K562 (cell line): ENCODE measurements around the gene RCOR3. TPM values are rescaled to one million over a fixed set of nuclear protein-coding genes. Genes with fewer than 3 reads are reported as not detected.

Experiments
- ATAC-seq: fragments of 200-7000 bp; cut with Tn5 transposase; 3 replicates; pipeline ENCODE4 v1.9.1; 2020; ENCODE audit warnings: moderate library complexity
- BruUV-seq: library from RNA; stranded (reverse); fragments of 400-500 nt; replicated peaks from 2 replicates; lab custom pipeline; 2021; lab: Mats Ljungman, UMichigan
- CTCF ChIA-PET: fragments of 300-600 bp; formaldehyde crosslinking; extraction: SDS; loops from one replicate; lab custom pipeline; 2021; ENCODE audit warnings: low intra/inter-chr PET ratio; lab: Yijun Ruan, JAX
- POLR2A ChIA-PET: fragments of 300-600, 350-650 bp; sonication (Branson Sonifier 250); formaldehyde crosslinking; extraction: SDS; loops from one replicate; lab custom pipeline; 2021; ENCODE audit warnings: antibody characterized with exemption, inconsistent platforms; lab: Yijun Ruan, JAX
- DNase-seq, 4 experiments: peaks; one replicate each; pipeline versions ENCODE4 v3.0.0 to v3.0.0-alpha.2; 2011 to 2018; ENCODE audit warnings: low spot score in 3 of 4, mixed read lengths in 3 of 4; ENCODE audit errors: extremely low read depth in 1 of 4
- FAIRE-seq: peaks from 2 replicates; lab custom pipeline; 2011; peaks lifted over from hg19 to GRCh38; lab: Jason Lieb, UNC
- H2AFZ ChIP-seq: 2 replicates; pipeline ENCODE4 v1.6.0; 2011; ENCODE audit warnings: low read depth, low read length, control low read depth, inconsistent platforms
- H3K27ac ChIP-seq: fragments of 200-600 bp; 3 replicates; pipeline ENCODE4 v1.8.0; 2011; ENCODE audit warnings: low read depth, mild to moderate bottlenecking, control low read depth, inconsistent platforms, low read length, moderate library complexity, mixed read lengths; ENCODE audit errors: extremely low read depth
- H3K27me3 ChIP-seq, 2 experiments: fragments of 300-600 bp in 1 of 2; 2 replicates in 1 of 2; 3 replicates in 1 of 2; pipeline versions ENCODE4 v1.6.0 to v1.8.0; 2011; ENCODE audit warnings: inconsistent platforms in 2 of 2, low read length in 2 of 2, mild to moderate bottlenecking in 1 of 2, mixed read lengths in 1 of 2, moderate library complexity in 1 of 2; ENCODE audit not compliant: control insufficient read depth in 2 of 2, insufficient read depth in 2 of 2
- H3K36me3 ChIP-seq: fragments of 300-600 bp; 3 replicates; pipeline ENCODE4 v1.8.0; 2011; ENCODE audit warnings: mild to moderate bottlenecking, low read length, inconsistent platforms; ENCODE audit not compliant: control insufficient read depth, insufficient read depth
- H3K4me1 ChIP-seq, 2 experiments: fragments of 200-600 bp in 1 of 2; replicated peaks in 1 of 2; 2 replicates in 1 of 2; 3 replicates in 1 of 2; pipeline versions ENCODE4 v1.5.1 to v1.8.0; 2011; ENCODE audit warnings: inconsistent platforms in 2 of 2, low read length in 2 of 2, mild to moderate bottlenecking in 1 of 2, mixed read lengths in 1 of 2, moderate library complexity in 1 of 2; ENCODE audit not compliant: control insufficient read depth in 2 of 2, insufficient read depth in 2 of 2
- H3K4me2 ChIP-seq: 2 replicates; pipeline ENCODE4 v1.6.1; 2011; ENCODE audit warnings: low read length, control low read depth, inconsistent platforms, mixed read lengths; ENCODE audit not compliant: insufficient read depth
- H3K4me3 ChIP-seq: fragments of 200-600 bp; sonication (generic), shearing (Covaris generic); 2 replicates; pipeline ENCODE4 v1.5.1; 2016; ENCODE audit warnings: control low read depth, inconsistent platforms
- H3K79me2 ChIP-seq: fragments of 200-600 bp; 3 replicates; pipeline ENCODE4 v1.8.0; 2011; ENCODE audit warnings: low read length, inconsistent platforms; ENCODE audit not compliant: control insufficient read depth, insufficient read depth
- H3K9ac ChIP-seq, 2 experiments: 2 replicates each; pipeline versions ENCODE4 v1.6.0 to v1.6.1; 2011; ENCODE audit warnings: low read depth in 2 of 2, low read length in 2 of 2, control low read depth in 1 of 2, inconsistent platforms in 1 of 2, mild to moderate bottlenecking in 1 of 2, mixed read lengths in 1 of 2; ENCODE audit not compliant: insufficient read depth in 1 of 2
- H3K9me1 ChIP-seq: one replicate; pipeline ENCODE4 v1.6.0; 2011; ENCODE audit warnings: inconsistent platforms, mild to moderate bottlenecking, low read length, moderate library complexity; ENCODE audit not compliant: control insufficient read depth, insufficient read depth
- H3K9me3 ChIP-seq: replicated peaks from 2 replicates; pipeline ENCODE4 v1.5.1; 2011; ENCODE audit warnings: low read depth, low read length, inconsistent platforms; ENCODE audit not compliant: control insufficient read depth, insufficient read depth
- H4K20me1 ChIP-seq: replicated peaks from 2 replicates; pipeline ENCODE4 v1.6.1; 2011; ENCODE audit warnings: low read length, inconsistent platforms, mixed read lengths; ENCODE audit not compliant: control insufficient read depth, insufficient read depth
- ATF3 ChIP-seq, 2 experiments: fragments of 450-650 bp in 1 of 2; sonication (generic) in 1 of 2; formaldehyde crosslinking in 1 of 2; IDR thresholded peaks in 1 of 2; conservative IDR thresholded peaks in 1 of 2; 2 replicates each; pipeline versions ENCODE4 v1.6.1 to v1.8.1; 2016 to 2023; ENCODE audit warnings: mild to moderate bottlenecking in 2 of 2, moderate library complexity in 2 of 2, inconsistent platforms in 1 of 2, missing genetic modification reagents in 1 of 2
- CEBPG ChIP-seq, 3 experiments: fragments of 200-800 bp in 1 of 3; sonication (Bioruptor generic) in 1 of 3; sonication (generic) in 1 of 3; formaldehyde crosslinking in 1 of 3; IDR thresholded peaks in 2 of 3; conservative IDR thresholded peaks in 1 of 3; 2 replicates each; pipeline versions ENCODE4 v1.6.1 to v1.8.0; 2016 to 2022; ENCODE audit warnings: missing compliant biosample characterization in 2 of 3, missing genetic modification characterization in 2 of 3, mild to moderate bottlenecking in 1 of 3, missing genetic modification reagents in 1 of 3
- EGR1 ChIP-seq: fragments of 450-650 bp; conservative IDR thresholded peaks from 2 replicates; pipeline ENCODE4 v1.6.1; 2017; ENCODE audit warnings: mild to moderate bottlenecking
- FOXJ2 ChIP-seq: fragments of 200-800 bp; sonication (Bioruptor generic); IDR thresholded peaks from 2 replicates; pipeline ENCODE4 v1.6.1; 2016; ENCODE audit warnings: missing genetic modification characterization, missing compliant biosample characterization
- IRF9 ChIP-seq: fragments of 450-650 bp; IDR thresholded peaks from 2 replicates; pipeline ENCODE4 v1.6.1; 2016; ENCODE audit warnings: missing biosample characterization, missing genetic modification characterization
- NR2C2 ChIP-seq, 2 experiments: fragments of 200-800 bp in 1 of 2; sonication (Bioruptor generic) in 1 of 2; sonication (generic) in 1 of 2; formaldehyde crosslinking in 1 of 2; IDR thresholded peaks; 2 replicates each; pipeline versions ENCODE4 v1.6.1 to v1.8.0; 2016 to 2022; ENCODE audit warnings: mild to moderate bottlenecking in 1 of 2, missing compliant biosample characterization in 1 of 2, missing genetic modification characterization in 1 of 2, missing genetic modification reagents in 1 of 2
- WGBS: fragments of 100-300 bp; shearing (Covaris generic); methylation state at CpG from one replicate; pipeline ENCODE4 v1.1.6; 2016; ENCODE audit warnings: low coverage, mixed read lengths; ENCODE audit not compliant: insufficient coverage; ENCODE audit errors: missing lambda C conversion rate; 5-methylcytosine and 5-hydroxymethylcytosine counted together
- in situ Hi-C: fragments of 300-500 bp; cut with MboI; formaldehyde crosslinking; loops from 4 replicates; pipeline ENCODE4 v1.15.0; 2018; ENCODE audit warnings: inconsistent platforms, mixed read lengths
- intact Hi-C: fragments of 100-400 bp; cut with micrococcal nuclease; formaldehyde crosslinking; loops from 2 replicates; pipeline ENCODE4 v1.14.2; 2022
- polyA plus RNA-seq, 8 experiments: library from polyadenylated mRNA; depleted of rRNA in 4 of 8; stranded (reverse) in 5 of 8; unstranded in 3 of 8; fragments of >200 nt; fragmentation: Nextera tagmentation in 2 of 8; fragmentation: Illumina TruSeq in 1 of 8; extraction: Ambion mirVana in 2 of 8; extraction: Trizol in 1 of 8; gene quantifications; 2 replicates each; pipeline versions ENCODE4 v1.2.1 to v1.2.3, GENCODE V29; 2011 to 2014; ENCODE audit warnings: inconsistent platforms in 1 of 8, missing spikeins in 1 of 8
- total RNA-seq, 7 experiments: library from RNA; depleted of rRNA in 6 of 7; stranded (reverse); fragments of >200 nt in 6 of 7; fragmentation: Illumina TruSeq in 2 of 7; extraction: Trizol in 2 of 7; gene quantifications; 2 replicates each; pipeline versions ENCODE4 v1.2.1 to v1.2.3, GENCODE V29; 2011 to 2021; ENCODE audit warnings: low replicate concordance in 1 of 7
- TF ChIP-seq, protein P1 (sequence below): sonication (generic); formaldehyde crosslinking; IDR thresholded peaks from 2 replicates; pipeline ENCODE4 v1.9.0; 2022; ENCODE audit warnings: mild to moderate bottlenecking, missing genetic modification reagents
- TF ChIP-seq, protein P2 (sequence below): sonication (generic); formaldehyde crosslinking; IDR thresholded peaks from 2 replicates; pipeline ENCODE4 v1.8.1; 2022; ENCODE audit warnings: missing genetic modification reagents

Gene RCOR3
- total and polyA plus RNA-seq, 9 of the 15 experiments (the other 6 are each of a cell fraction or from before 2014, with no cell fraction given): 9.7 to 42.7 (median 29.5) TPM

- peaks cover 17% of the 10 kb centered on the region; the same call in 1 of the 3 replicates for H3K36me3 ChIP-seq
- H4K20me1 ChIP-seq: no peaks in the 10 kb centered on the region
- peaks cover 7 to 20% of the 10 kb centered on the region in 2 experiments; a peak in 3 of 5 replicates for H3K4me1 ChIP-seq
- peak overlapping the region in 1 of 2 experiments; percentile 77; a peak in 3 of 4 replicates for H3K9ac ChIP-seq
- peak; percentile 61 for FAIRE-seq
- peaks cover 56% of the 10 kb centered on the region for H3K79me2 ChIP-seq
- no peak for ATAC-seq
- peak overlapping the region; percentile 80 for H3K27ac ChIP-seq
- no TSS peak for BruUV-seq
- POLR2A ChIA-PET: interaction anchor here (0.6 to 1.5 kb wide), 4 partner anchors 9 to 220 kb away, joined by 3 to 8 read pairs (median 4); no protein-coding TSS in a partner anchor
- DNase-seq: no peak
- intact Hi-C loops: no loop called here
- H3K4me2 ChIP-seq: peak overlapping the region; percentile 94
- H3K4me3 ChIP-seq: peak overlapping the region; percentile 93
- H2AFZ ChIP-seq: peak overlapping the region; percentile 89
- no peaks in the 10 kb centered on the region for H3K9me1 ChIP-seq
- H3K27me3 ChIP-seq: no peaks in the 10 kb centered on the region
- no peaks in the 10 kb centered on the region for H3K9me3 ChIP-seq
- TF ChIP-seq FOXJ2 (tag) (0 out of 2 replicates have a peak, but pooled peaks have one; percentile 15), ATF3 (IDR thresholded peaks at IDR 0.05) (peak; percentile 77), ATF3 (CRISPR knock-in tag; conservative IDR thresholded peaks at IDR 0.05) (no peak), NR2C2 (CRISPR knock-in tag; IDR thresholded peaks at IDR 0.05) (no peak), NR2C2 (tag; IDR thresholded peaks at IDR 0.05) (peak; percentile 1; the same call in 1 of the 2 replicates), EGR1 (no peak), CEBPG (CRISPR knock-in tag; IDR thresholded peaks at IDR 0.05) (no peak; the same call in 1 of the 2 replicates), CEBPG (tag; conservative IDR thresholded peaks at IDR 0.05 in 1 of 2, IDR thresholded peaks at IDR 0.05 in 1 of 2) (peak; percentile 40 to 49; a peak in 2 of 4 replicates), IRF9 (tag) (0 out of 2 replicates have a peak, but pooled peaks have one; percentile 27)
- TF ChIP-seq, protein P1, sequence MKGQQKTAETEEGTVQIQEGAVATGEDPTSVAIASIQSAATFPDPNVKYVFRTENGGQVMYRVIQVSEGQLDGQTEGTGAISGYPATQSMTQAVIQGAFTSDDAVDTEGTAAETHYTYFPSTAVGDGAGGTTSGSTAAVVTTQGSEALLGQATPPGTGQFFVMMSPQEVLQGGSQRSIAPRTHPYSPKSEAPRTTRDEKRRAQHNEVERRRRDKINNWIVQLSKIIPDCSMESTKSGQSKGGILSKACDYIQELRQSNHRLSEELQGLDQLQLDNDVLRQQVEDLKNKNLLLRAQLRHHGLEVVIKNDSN (CRISPR knock-in tag): no peak
- TF ChIP-seq, protein P2, sequence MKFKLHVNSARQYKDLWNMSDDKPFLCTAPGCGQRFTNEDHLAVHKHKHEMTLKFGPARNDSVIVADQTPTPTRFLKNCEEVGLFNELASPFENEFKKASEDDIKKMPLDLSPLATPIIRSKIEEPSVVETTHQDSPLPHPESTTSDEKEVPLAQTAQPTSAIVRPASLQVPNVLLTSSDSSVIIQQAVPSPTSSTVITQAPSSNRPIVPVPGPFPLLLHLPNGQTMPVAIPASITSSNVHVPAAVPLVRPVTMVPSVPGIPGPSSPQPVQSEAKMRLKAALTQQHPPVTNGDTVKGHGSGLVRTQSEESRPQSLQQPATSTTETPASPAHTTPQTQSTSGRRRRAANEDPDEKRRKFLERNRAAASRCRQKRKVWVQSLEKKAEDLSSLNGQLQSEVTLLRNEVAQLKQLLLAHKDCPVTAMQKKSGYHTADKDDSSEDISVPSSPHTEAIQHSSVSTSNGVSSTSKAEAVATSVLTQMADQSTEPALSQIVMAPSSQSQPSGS: no peak
- WGBS: 26% methylated on average over 2 of the region's 2 CpGs
- CTCF ChIA-PET: no interaction called here
- in situ Hi-C loops: no loop called here
These were observed 2.1 kb downstream of the RCOR3 start for GRCh38 chr1:211261229-211261628.
